HepG2 (cell line): Measurements from ENCODE around the gene NARS2. TPM values are rescaled to one million over a fixed set of nuclear protein-coding genes. Genes with fewer than 3 reads are reported as not detected.
A peak's percentile ranks its signal among the peaks of the same experiment; 100 is the strongest.

Source experiments
- ATAC-seq: fragments of 200-7000 bp; cut with Tn5 transposase; 3 replicates; pipeline ENCODE4 v1.9.1; 2020; ENCODE audit warnings: mild to moderate bottlenecking, moderate library complexity
- BruUV-seq: library from RNA; stranded (reverse); fragments of 400-500 nt; replicated peaks from 2 replicates; lab custom pipeline; 2021; lab: Mats Ljungman, UMichigan
- CTCF ChIA-PET: fragments of 300-600 bp; formaldehyde crosslinking; extraction: SDS; loops from one replicate; lab custom pipeline; 2021; ENCODE audit warnings: low total read pairs, inconsistent platforms, low intra/inter-chr PET ratio; lab: Yijun Ruan, JAX
- POLR2A ChIA-PET: fragments of 350-600 bp; sonication (Branson Sonifier 250); formaldehyde crosslinking; loops from one replicate; lab custom pipeline; 2020; ENCODE audit warnings: antibody characterized with exemption, inconsistent platforms; lab: Yijun Ruan, JAX
- DNase-seq: peaks from one replicate; pipeline ENCODE4 v3.0.0-alpha.2; 2015; ENCODE audit warnings: low spot score
- FAIRE-seq: peaks from 3 replicates; lab custom pipeline; 2011; peaks lifted over from hg19 to GRCh38; lab: Jason Lieb, UNC
- H2AFZ ChIP-seq: one replicate; pipeline ENCODE4 v1.6.1; 2011; ENCODE audit warnings: low read length, inconsistent platforms
- H3K27ac ChIP-seq: fragments of 300-600 bp; 3 replicates; pipeline ENCODE4 v1.8.0; 2011; ENCODE audit warnings: mixed run types, mild to moderate bottlenecking, mixed read lengths, low read length, inconsistent platforms; ENCODE audit not compliant: insufficient read depth; ENCODE audit errors: extremely low read length
- H3K27me3 ChIP-seq, 2 experiments: fragments of 200-600 bp in 1 of 2; 2 replicates in 1 of 2; 3 replicates in 1 of 2; pipeline versions ENCODE4 v1.6.0 to v1.8.0; 2011; ENCODE audit warnings: low read length in 2 of 2, mild to moderate bottlenecking in 2 of 2, moderate library complexity in 2 of 2, inconsistent platforms in 1 of 2; ENCODE audit not compliant: insufficient read depth in 2 of 2, control insufficient read depth in 1 of 2
- H3K36me3 ChIP-seq, 2 experiments: fragments of 200-600 bp in 1 of 2; replicated peaks in 1 of 2; 2 replicates in 1 of 2; 3 replicates in 1 of 2; pipeline versions ENCODE4 v1.5.1 to v1.8.0; 2011; ENCODE audit warnings: low read length in 2 of 2, inconsistent platforms in 1 of 2; ENCODE audit not compliant: insufficient read depth in 2 of 2, control insufficient read depth in 1 of 2
- H3K4me1 ChIP-seq: 2 replicates; pipeline ENCODE4 v1.5.1; 2012; ENCODE audit warnings: low read length, inconsistent platforms; ENCODE audit not compliant: insufficient read depth
- H3K4me2 ChIP-seq: 2 replicates; pipeline ENCODE4 v1.6.0; 2011; ENCODE audit warnings: low read depth, low read length, inconsistent platforms
- H3K4me3 ChIP-seq, 3 experiments: fragments of 200-600 bp in 1 of 3; sonication (generic), shearing (Covaris generic) in 1 of 3; replicated peaks in 1 of 3; 2 replicates each; pipeline ENCODE4 v1.5.1; 2011 to 2016; ENCODE audit warnings: low read length in 3 of 3, inconsistent platforms in 2 of 3, low read depth in 2 of 3, mild to moderate bottlenecking in 2 of 3, control low read depth in 1 of 3, mixed read lengths in 1 of 3; ENCODE audit not compliant: insufficient read depth in 1 of 3
- H3K79me2 ChIP-seq: one replicate; pipeline ENCODE4 v1.6.1; 2011; ENCODE audit warnings: low read length, inconsistent platforms; ENCODE audit not compliant: insufficient read depth
- H3K9ac ChIP-seq: 2 replicates; pipeline ENCODE4 v1.6.0; 2011; ENCODE audit warnings: mild to moderate bottlenecking, low read depth, low read length, inconsistent platforms; ENCODE audit not compliant: insufficient read depth
- H3K9me3 ChIP-seq: 2 replicates; pipeline ENCODE4 v1.5.1; 2012; ENCODE audit warnings: mild to moderate bottlenecking, low read length
- H4K20me1 ChIP-seq: 2 replicates; pipeline ENCODE4 v1.6.0; 2011; ENCODE audit warnings: inconsistent platforms, mild to moderate bottlenecking, low read length, moderate library complexity; ENCODE audit not compliant: insufficient read depth
- GABPA ChIP-seq, 2 experiments: IDR thresholded peaks; 2 replicates each; pipeline ENCODE4 v1.6.1; 2011 to 2016; ENCODE audit warnings: low read depth in 2 of 2, low read length in 1 of 2, missing biosample characterization in 1 of 2, missing genetic modification characterization in 1 of 2
- HDAC2 ChIP-seq: sonication (generic); formaldehyde crosslinking; IDR thresholded peaks from 2 replicates; pipeline ENCODE4 v1.4.0; 2020; ENCODE audit warnings: missing genetic modification reagents
- KMT2A ChIP-seq: sonication (generic); formaldehyde crosslinking; IDR thresholded peaks from 2 replicates; pipeline ENCODE4 v1.4.0; 2020; ENCODE audit warnings: missing genetic modification reagents
- MAFF ChIP-seq: IDR thresholded peaks from 2 replicates; pipeline ENCODE4 v1.6.1; 2011; ENCODE audit warnings: low read depth, low read length, improper control_type of control experiment
- NCOA2 ChIP-seq: sonication (generic); formaldehyde crosslinking; IDR thresholded peaks from 2 replicates; pipeline ENCODE4 v1.8.0; 2022; ENCODE audit warnings: inconsistent platforms
- PLRG1 ChIP-seq: fragments of 450-650 bp; conservative IDR thresholded peaks from 2 replicates; pipeline ENCODE4 v1.6.1; 2016
- POGZ ChIP-seq: sonication (generic); formaldehyde crosslinking; IDR thresholded peaks from 2 replicates; pipeline ENCODE4 v1.4.0; 2020; ENCODE audit warnings: mild to moderate bottlenecking, missing genetic modification reagents
- RFX5 ChIP-seq: IDR thresholded peaks from 2 replicates; pipeline ENCODE4 v1.6.1; 2011; ENCODE audit warnings: low read depth, low read length, improper control_type of control experiment
- SIX1 ChIP-seq: sonication (generic); formaldehyde crosslinking; IDR thresholded peaks from 2 replicates; pipeline ENCODE4 v1.4.0; 2020; ENCODE audit warnings: missing genetic modification reagents, borderline replicate concordance
- SMAD9 ChIP-seq: sonication (generic); formaldehyde crosslinking; IDR thresholded peaks from 2 replicates; pipeline ENCODE4 v1.5.1; 2020; ENCODE audit warnings: mild to moderate bottlenecking, missing genetic modification reagents
- SOX6 ChIP-seq, 2 experiments: fragments of 450-650 bp in 1 of 2; sonication (generic) in 1 of 2; formaldehyde crosslinking in 1 of 2; IDR thresholded peaks; 2 replicates each; pipeline versions ENCODE4 v1.4.0 to v1.6.1; 2017 to 2020; ENCODE audit warnings: antibody characterized with exemption in 1 of 2, mild to moderate bottlenecking in 1 of 2, missing genetic modification reagents in 1 of 2
- ZFP62 ChIP-seq: sonication (generic); formaldehyde crosslinking; IDR thresholded peaks from 2 replicates; pipeline ENCODE4 v1.4.0; 2020; ENCODE audit warnings: missing genetic modification reagents
- ZNF3 ChIP-seq: IDR thresholded peaks from 2 replicates; pipeline ENCODE4 v1.7.0; 2017; ENCODE audit warnings: inconsistent platforms
- ZNF460 ChIP-seq: sonication (generic); formaldehyde crosslinking; IDR thresholded peaks from 2 replicates; pipeline ENCODE4 v1.5.1; 2020; ENCODE audit warnings: missing genetic modification reagents, mild to moderate bottlenecking, borderline replicate concordance
- ZNF547 ChIP-seq: sonication (generic); formaldehyde crosslinking; IDR thresholded peaks from 2 replicates; pipeline ENCODE4 v1.5.1; 2020; ENCODE audit warnings: mild to moderate bottlenecking, missing genetic modification reagents
- ZNF709 ChIP-seq: sonication (generic); formaldehyde crosslinking; IDR thresholded peaks from 2 replicates; pipeline ENCODE4 v1.5.0; 2020; ENCODE audit warnings: mild to moderate bottlenecking, missing genetic modification reagents
- WGBS: methylation state at CpG from one replicate; pipeline ENCODE4 v1.1.6; 2017; ENCODE audit warnings: low lambda C conversion rate; 5-methylcytosine and 5-hydroxymethylcytosine counted together
- in situ Hi-C: cut with HindIII; loops from 2 replicates; pipeline ENCODE4 v1.10.0; 2017; ENCODE audit warnings: low pct_unique_long_range_greater_than_20kb; ENCODE audit not compliant: extremely low pct_ligation_motif_present
- intact Hi-C: fragments of 100-400 bp; cut with micrococcal nuclease; formaldehyde crosslinking; loops from one replicate; pipeline ENCODE4 v1.10.0; 2022; ENCODE audit not compliant: unreplicated experiment
- polyA plus RNA-seq, 8 experiments: library from polyadenylated mRNA; depleted of rRNA in 3 of 8; stranded (reverse) in 7 of 8; unstranded in 1 of 8; fragments of >200 nt; fragmentation: Illumina TruSeq in 4 of 8; extraction: Trizol in 4 of 8; gene quantifications; 2 replicates each; pipeline versions ENCODE4 v1.2.1 to v1.2.3, GENCODE V29; 2011 to 2016; ENCODE audit warnings: low read depth in 4 of 8, missing spikeins in 1 of 8, mixed read lengths in 1 of 8; ENCODE audit not compliant: insufficient read depth in 1 of 8
- total RNA-seq, 5 experiments: library from RNA; depleted of rRNA; stranded (reverse); fragments of >200 nt; fragmentation: Illumina TruSeq; extraction: Trizol; gene quantifications; 2 replicates each; pipeline ENCODE4 v1.2.3, GENCODE V29; 2016; ENCODE audit warnings: low read depth in 1 of 5
- TF ChIP-seq, protein P1 (sequence below): sonication (generic); formaldehyde crosslinking; IDR thresholded peaks from 2 replicates; pipeline ENCODE4 v1.9.0; 2021; ENCODE audit warnings: missing genetic modification reagents, borderline replicate concordance
- TF ChIP-seq, protein P2 (sequence below): sonication (generic); formaldehyde crosslinking; conservative IDR thresholded peaks from 2 replicates; pipeline ENCODE4 v1.4.0; 2020; ENCODE audit warnings: mild to moderate bottlenecking, missing genetic modification reagents, moderate library complexity

NARS2 gene
- total and polyA plus RNA-seq, 2 of the 13 experiments (the other 11 are each of a cell fraction or from before 2014, with no cell fraction given), result 45.9 to 65.0 TPM

DNA sequence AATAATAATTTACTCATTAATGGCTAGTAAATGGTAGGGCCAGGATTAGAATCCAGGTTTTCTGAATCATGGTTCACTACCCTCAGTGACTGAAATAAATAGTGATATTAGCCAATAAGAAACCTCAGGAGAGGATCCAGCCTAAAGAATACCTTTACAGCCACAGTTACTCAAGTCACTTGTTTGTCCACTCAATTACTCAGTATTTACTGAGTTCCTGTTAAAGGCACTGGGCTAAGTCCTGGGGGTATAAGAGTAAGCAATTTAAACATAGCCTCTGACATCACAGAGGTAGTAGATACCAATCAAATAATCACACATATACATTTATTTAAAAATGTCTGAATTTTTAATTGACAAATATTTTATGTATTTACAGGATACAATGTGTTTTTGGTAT lies 100.2 kb downstream of the NARS2 start (continued):
- TF ChIP-seq, protein P1, sequence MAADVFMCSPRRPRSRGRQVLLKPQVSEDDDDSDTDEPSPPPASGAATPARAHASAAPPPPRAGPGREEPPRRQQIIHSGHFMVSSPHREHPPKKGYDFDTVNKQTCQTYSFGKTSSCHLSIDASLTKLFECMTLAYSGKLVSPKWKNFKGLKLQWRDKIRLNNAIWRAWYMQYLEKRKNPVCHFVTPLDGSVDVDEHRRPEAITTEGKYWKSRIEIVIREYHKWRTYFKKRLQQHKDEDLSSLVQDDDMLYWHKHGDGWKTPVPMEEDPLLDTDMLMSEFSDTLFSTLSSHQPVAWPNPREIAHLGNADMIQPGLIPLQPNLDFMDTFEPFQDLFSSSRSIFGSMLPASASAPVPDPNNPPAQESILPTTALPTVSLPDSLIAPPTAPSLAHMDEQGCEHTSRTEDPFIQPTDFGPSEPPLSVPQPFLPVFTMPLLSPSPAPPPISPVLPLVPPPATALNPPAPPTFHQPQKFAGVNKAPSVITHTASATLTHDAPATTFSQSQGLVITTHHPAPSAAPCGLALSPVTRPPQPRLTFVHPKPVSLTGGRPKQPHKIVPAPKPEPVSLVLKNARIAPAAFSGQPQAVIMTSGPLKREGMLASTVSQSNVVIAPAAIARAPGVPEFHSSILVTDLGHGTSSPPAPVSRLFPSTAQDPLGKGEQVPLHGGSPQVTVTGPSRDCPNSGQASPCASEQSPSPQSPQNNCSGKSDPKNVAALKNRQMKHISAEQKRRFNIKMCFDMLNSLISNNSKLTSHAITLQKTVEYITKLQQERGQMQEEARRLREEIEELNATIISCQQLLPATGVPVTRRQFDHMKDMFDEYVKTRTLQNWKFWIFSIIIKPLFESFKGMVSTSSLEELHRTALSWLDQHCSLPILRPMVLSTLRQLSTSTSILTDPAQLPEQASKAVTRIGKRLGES, result no peak

DNA sequence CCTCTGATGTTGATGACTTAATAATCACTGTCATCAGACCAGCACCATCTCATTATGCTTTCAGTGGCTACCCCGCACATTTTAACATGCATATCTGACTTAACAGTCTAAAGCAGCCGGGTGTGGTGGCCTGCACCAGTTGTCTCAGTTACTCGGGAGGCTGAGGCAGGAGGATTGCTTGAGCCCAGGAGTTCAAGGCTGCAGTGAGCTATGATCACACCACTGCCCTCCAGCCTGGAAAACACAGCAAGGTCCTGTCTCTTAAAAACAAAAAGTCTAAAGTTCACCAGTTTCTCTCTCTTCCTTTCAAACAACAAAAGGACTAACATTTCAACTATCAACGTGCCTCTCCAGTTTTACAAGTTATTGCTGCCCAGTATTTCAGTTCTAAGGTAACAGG lies 101.8 kb downstream of the NARS2 start:
- intact Hi-C loops, result no loop called here
- ChIA-PET CTCF (no interaction called here), POLR2A (interaction anchor here (1.7 kb wide), 1 partner anchor 102 kb away, joined by 4 read pairs; the partner anchor contains the start of gene NARS2)
- H3K4me2 ChIP-seq, result peak overlapping the region; percentile 50
- no TSS peak for BruUV-seq
- in situ Hi-C loops, result no loop called here
- WGBS, result 48% methylated on average over 4 of the region's 4 CpGs
- H2AFZ ChIP-seq, result no peak overlapping the region
- peak overlapping the region; percentile 62 for H3K27ac ChIP-seq
- no peak for FAIRE-seq
- peak; percentile 42 for ATAC-seq
- H3K79me2 ChIP-seq, result no peaks in the 10 kb centered on the region
- no peak overlapping the region for H3K4me3 ChIP-seq
- H4K20me1 ChIP-seq, result no peaks in the 10 kb centered on the region
- peaks cover 11 to 20% of the 10 kb centered on the region in 2 experiments for H3K36me3 ChIP-seq
- no peaks in the 10 kb centered on the region for H3K27me3 ChIP-seq
- H3K4me1 ChIP-seq, result peaks cover 38% of the 10 kb centered on the region
- DNase-seq, result peak; percentile 38
- H3K9ac ChIP-seq, result no peak overlapping the region
- H3K9me3 ChIP-seq, result no peaks in the 10 kb centered on the region
- peak; percentile 62; the same call in 1 of the 2 replicates for TF ChIP-seq HDAC2 (CRISPR knock-in tag)
- TF ChIP-seq RFX5, result no peak
- TF ChIP-seq NCOA2 (CRISPR knock-in tag), result no peak
- no peak for TF ChIP-seq MAFF
- no peak for TF ChIP-seq SIX1 (CRISPR knock-in tag)
- no peak for TF ChIP-seq ZNF3 (CRISPR knock-in tag)
- TF ChIP-seq ZFP62 (CRISPR knock-in tag), result no peak
- no peak for TF ChIP-seq SOX6 (IDR thresholded peaks at IDR 0.05)
- TF ChIP-seq SOX6 (CRISPR knock-in tag; IDR thresholded peaks at IDR 0.05), result peak; percentile 69
- no peak for TF ChIP-seq SMAD9
- TF ChIP-seq, protein P2, sequence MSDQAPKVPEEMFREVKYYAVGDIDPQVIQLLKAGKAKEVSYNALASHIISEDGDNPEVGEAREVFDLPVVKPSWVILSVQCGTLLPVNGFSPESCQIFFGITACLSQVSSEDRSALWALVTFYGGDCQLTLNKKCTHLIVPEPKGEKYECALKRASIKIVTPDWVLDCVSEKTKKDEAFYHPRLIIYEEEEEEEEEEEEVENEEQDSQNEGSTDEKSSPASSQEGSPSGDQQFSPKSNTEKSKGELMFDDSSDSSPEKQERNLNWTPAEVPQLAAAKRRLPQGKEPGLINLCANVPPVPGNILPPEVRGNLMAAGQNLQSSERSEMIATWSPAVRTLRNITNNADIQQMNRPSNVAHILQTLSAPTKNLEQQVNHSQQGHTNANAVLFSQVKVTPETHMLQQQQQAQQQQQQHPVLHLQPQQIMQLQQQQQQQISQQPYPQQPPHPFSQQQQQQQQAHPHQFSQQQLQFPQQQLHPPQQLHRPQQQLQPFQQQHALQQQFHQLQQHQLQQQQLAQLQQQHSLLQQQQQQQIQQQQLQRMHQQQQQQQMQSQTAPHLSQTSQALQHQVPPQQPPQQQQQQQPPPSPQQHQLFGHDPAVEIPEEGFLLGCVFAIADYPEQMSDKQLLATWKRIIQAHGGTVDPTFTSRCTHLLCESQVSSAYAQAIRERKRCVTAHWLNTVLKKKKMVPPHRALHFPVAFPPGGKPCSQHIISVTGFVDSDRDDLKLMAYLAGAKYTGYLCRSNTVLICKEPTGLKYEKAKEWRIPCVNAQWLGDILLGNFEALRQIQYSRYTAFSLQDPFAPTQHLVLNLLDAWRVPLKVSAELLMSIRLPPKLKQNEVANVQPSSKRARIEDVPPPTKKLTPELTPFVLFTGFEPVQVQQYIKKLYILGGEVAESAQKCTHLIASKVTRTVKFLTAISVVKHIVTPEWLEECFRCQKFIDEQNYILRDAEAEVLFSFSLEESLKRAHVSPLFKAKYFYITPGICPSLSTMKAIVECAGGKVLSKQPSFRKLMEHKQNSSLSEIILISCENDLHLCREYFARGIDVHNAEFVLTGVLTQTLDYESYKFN, result peak; percentile 66
- TF ChIP-seq ZNF547 (CRISPR knock-in tag), result no peak
- no peak for TF ChIP-seq GABPA (IDR thresholded peaks at IDR 0.05; ENCODE audit: low read depth, low read length)
- TF ChIP-seq GABPA (CRISPR knock-in tag; IDR thresholded peaks at IDR 0.05; ENCODE audit: low read depth), result no peak
- no peak for TF ChIP-seq PLRG1
- no peak for TF ChIP-seq KMT2A (CRISPR knock-in tag)
- TF ChIP-seq ZNF460, result peak; percentile 94
- no peak for TF ChIP-seq ZNF709
- peak; percentile 87 for TF ChIP-seq POGZ (CRISPR knock-in tag)
